ENCODE data around the gene CBFB. TPM values are rescaled to one million over a fixed set of nuclear protein-coding genes. Genes with fewer than 3 reads are reported as not detected.
"Not testable (repeated sequence)": the region's sequence is repeated elsewhere in the genome, so short reads cannot be mapped to it uniquely, and the experiment has no call there.

The CBFB gene
- total and polyA plus RNA-seq, 12 donors = 13.0 to 41.2 (median 27.1) TPM

- H3K27me3 ChIP-seq = no peaks in the 10 kb centered on the region
- no peak for DNase-seq
- intact Hi-C loops (cut with DNase I) = no loop called here
- no peaks in the 10 kb centered on the region for H3K36me3 ChIP-seq (replicated peaks in 1 of 2)
- TF ChIP-seq CTCF (IDR thresholded peaks at IDR 0.05) (no peak), POLR2A (IDR thresholded peaks at IDR 0.05) (no peak)
- WGBS, 4 donors = 90 to 96% (median 92%) methylated on average over 6 of the region's 6 CpGs
- no peaks in the 10 kb centered on the region for H3K9me3 ChIP-seq (replicated peaks in 1 of 3)
- no peaks in the 10 kb centered on the region for H3K4me1 ChIP-seq (replicated peaks in 1 of 2)
- H3K27ac ChIP-seq = no peak overlapping the region
- no peak overlapping the region for H3K4me3 ChIP-seq
Measured at GRCh38 chr16:66986559-66986958, 42.4 kb upstream of the CBFB start.

GRCh38 chr16:66988197-66988788, 40.7 kb upstream of the CBFB start, which contains the start of gene CES4A:
TSS of gene CES4A (plus strand) at chr16:66988589. CDS start at chr16:66988773, 184 bp downstream.
- Histone ChIP-seq H3K36me3 (replicated peaks in 1 of 2) (no peaks in the 10 kb centered on the region), H3K27ac (no peak within 1 kb of the TSS), H3K4me1 (replicated peaks in 1 of 2) (no peaks in the 10 kb centered on the region), H3K27me3 (no peaks in the 10 kb centered on the region), H3K4me3 (no peak within 1 kb of the TSS), H3K9me3 (replicated peaks in 1 of 3) (no peaks in the 10 kb centered on the region)
- 56 to 77% (median 65%) methylated on average over 8 to 11 of the region's 11 CpGs for WGBS, 4 donors
- no peak for TF ChIP-seq POLR2A (IDR thresholded peaks at IDR 0.05)
- TF ChIP-seq CTCF (IDR thresholded peaks at IDR 0.05) = no peak
- peak; percentile 31 to 83 (median 69) for DNase-seq
- intact Hi-C loops (cut with DNase I) = no loop called here

DNA sequence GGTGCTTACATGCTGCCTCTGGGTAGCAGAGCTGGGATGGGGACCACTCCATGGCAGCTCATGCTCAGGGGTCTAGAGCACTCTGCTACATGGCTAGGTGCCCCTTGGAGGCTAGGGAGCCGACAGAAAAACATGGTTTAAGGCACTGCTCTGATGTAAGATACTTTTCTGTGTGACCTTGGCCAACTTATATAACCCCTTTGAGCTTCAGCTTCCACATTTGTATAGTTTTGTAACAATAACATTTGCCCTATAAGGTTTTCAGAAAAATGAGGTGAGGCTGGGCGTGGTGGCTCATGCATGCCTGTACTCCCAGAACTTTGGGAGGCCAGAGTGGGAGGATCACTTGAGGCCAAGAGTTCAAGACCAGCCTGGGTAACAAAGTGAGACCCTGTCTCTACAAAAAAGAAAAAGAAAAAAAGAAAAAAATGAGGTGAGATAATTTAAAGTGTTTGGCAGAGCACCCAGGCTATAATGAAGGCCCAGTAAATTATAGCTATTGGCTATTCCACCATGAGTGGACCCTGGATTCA, 37.3 kb upstream of the CBFB start:
- H3K4me3 ChIP-seq = no peak overlapping the region
- 57 to 83% (median 63%) methylated on average over 2 of the region's 2 CpGs for WGBS, 4 donors
- H3K4me1 ChIP-seq (replicated peaks in 1 of 2) = no peaks in the 10 kb centered on the region
- H3K9me3 ChIP-seq (replicated peaks in 1 of 3) = no peaks in the 10 kb centered on the region
- DNase-seq = no peak
- H3K27ac ChIP-seq = no peak overlapping the region
- intact Hi-C loops (cut with DNase I) = no loop called here
- TF ChIP-seq CTCF (IDR thresholded peaks at IDR 0.05) = no peak
- no peak for TF ChIP-seq POLR2A (IDR thresholded peaks at IDR 0.05)
- H3K27me3 ChIP-seq = no peaks in the 10 kb centered on the region
- no peaks in the 10 kb centered on the region for H3K36me3 ChIP-seq (replicated peaks in 1 of 2)

DNA sequence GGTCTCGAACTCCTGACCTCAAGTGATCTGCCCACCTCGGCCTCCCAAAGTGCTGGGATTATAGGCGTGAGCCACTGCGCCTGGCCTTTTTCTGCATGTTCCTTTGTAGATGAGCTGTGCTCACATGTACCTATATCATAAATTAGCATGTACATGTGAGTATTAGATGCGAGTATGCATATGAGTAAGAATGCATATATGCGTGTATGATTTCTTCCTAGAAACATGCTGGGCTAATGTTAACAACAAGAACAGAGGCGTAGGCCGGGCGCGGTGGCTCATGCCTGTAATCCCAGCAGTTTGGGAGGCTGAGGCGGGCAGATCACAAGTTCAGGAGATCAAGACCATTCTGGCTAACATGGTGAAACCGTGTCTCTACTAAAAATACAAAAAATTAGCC, 35.4 kb upstream of the CBFB start:
- H3K27ac ChIP-seq; DNase-seq; H3K4me1 ChIP-seq (replicated peaks in 1 of 2); intact Hi-C loops (cut with DNase I); H3K4me3 ChIP-seq; H3K27me3 ChIP-seq; H3K36me3 ChIP-seq (replicated peaks in 1 of 2); H3K9me3 ChIP-seq (replicated peaks in 1 of 3): not testable (repeated sequence)
- 89 to 91% (median 91%) methylated on average over 11 to 12 of the region's 12 CpGs for WGBS, 4 donors

Measured in adrenal gland (tissue), 12 donors.